ENCODE results near the gene ITPR1. TPM values are rescaled to one million over a fixed set of nuclear protein-coding genes. Genes with fewer than 3 reads are reported as not detected.

ITPR1 gene
- total RNA-seq, 1 donor from 2014 or later = 6.7 TPM

DNA sequence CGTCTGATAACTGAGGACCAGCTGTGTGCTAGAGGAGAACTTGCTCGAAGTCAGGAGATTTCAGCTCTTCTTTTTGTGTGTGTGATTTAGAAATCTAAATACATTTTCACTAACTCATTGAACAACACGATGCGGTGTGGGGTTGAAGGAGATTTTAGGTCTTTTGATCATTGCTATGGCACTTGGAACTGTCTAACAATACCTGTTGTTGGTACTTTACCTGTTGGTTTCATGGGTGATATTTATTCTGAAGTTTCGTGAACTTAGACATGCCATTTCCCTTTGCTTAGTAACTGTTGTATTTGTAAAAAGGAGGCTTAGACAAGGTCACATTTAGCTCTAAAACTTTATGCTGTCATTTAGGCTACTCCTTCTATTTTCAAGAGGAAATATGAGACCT is 99.9 kb downstream of the ITPR1 start:
- Histone ChIP-seq H3K4me3 (ENCODE audit: insufficient read depth, low read depth, low read length) (no peak overlapping the region), H3K79me2 (ENCODE audit: insufficient read depth, low read length) (no peaks in the 10 kb centered on the region), H3K4me2 (ENCODE audit: low read length) (no peak overlapping the region), H4K20me1 (ENCODE audit: insufficient read depth, low read length) (peaks cover 4% of the 10 kb centered on the region), H3K27ac (ENCODE audit: low read depth, low read length) (no peak overlapping the region), H3K27me3 (ENCODE audit: insufficient read depth, low read length) (no peaks in the 10 kb centered on the region), H3K4me1 (ENCODE audit: insufficient read depth, low read length) (peaks cover 5% of the 10 kb centered on the region), H3K9me3 (ENCODE audit: insufficient read depth, low read depth, low read length) (no peaks in the 10 kb centered on the region), H2AFZ (ENCODE audit: low read depth, low read length) (no peak overlapping the region), H3K9ac (ENCODE audit: low read length) (no peak overlapping the region), H3K36me3 (ENCODE audit: insufficient read depth, low read length) (no peaks in the 10 kb centered on the region)
- peaks cover 8% of the 10 kb centered on the region for H3K4me1 Mint-ChIP-seq (ENCODE audit: low read depth, unreplicated experiment)
- peaks cover 2% of the 10 kb centered on the region for H3K36me3 Mint-ChIP-seq (ENCODE audit: low read depth, unreplicated experiment)
- no peak overlapping the region for H3K27ac Mint-ChIP-seq (ENCODE audit: unreplicated experiment)
- FAIRE-seq = no peak
- peaks cover 6% of the 10 kb centered on the region for H3K9me3 Mint-ChIP-seq (ENCODE audit: unreplicated experiment)
- no peak for DNase-seq (ENCODE audit: low read depth)
- peaks cover 2% of the 10 kb centered on the region for H3K27me3 Mint-ChIP-seq (ENCODE audit: low read depth, unreplicated experiment)
- TF ChIP-seq, protein P1, sequence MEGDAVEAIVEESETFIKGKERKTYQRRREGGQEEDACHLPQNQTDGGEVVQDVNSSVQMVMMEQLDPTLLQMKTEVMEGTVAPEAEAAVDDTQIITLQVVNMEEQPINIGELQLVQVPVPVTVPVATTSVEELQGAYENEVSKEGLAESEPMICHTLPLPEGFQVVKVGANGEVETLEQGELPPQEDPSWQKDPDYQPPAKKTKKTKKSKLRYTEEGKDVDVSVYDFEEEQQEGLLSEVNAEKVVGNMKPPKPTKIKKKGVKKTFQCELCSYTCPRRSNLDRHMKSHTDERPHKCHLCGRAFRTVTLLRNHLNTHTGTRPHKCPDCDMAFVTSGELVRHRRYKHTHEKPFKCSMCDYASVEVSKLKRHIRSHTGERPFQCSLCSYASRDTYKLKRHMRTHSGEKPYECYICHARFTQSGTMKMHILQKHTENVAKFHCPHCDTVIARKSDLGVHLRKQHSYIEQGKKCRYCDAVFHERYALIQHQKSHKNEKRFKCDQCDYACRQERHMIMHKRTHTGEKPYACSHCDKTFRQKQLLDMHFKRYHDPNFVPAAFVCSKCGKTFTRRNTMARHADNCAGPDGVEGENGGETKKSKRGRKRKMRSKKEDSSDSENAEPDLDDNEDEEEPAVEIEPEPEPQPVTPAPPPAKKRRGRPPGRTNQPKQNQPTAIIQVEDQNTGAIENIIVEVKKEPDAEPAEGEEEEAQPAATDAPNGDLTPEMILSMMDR (IDR thresholded peaks at IDR 0.05; ENCODE audit: insufficient read depth, low read depth, low read length) = no peak
- no peak for TF ChIP-seq EZH2 (IDR thresholded peaks at IDR 0.05; ENCODE audit: insufficient read depth, low read length)
- H3K4me3 Mint-ChIP-seq (ENCODE audit: unreplicated experiment) = no peak overlapping the region

GRCh38 chr3:4595710-4596113 is 102.6 kb downstream of the ITPR1 start:
- no peak overlapping the region for H3K9ac ChIP-seq (ENCODE audit: low read length)
- H3K27ac Mint-ChIP-seq (ENCODE audit: unreplicated experiment) = no peak overlapping the region
- H3K27ac ChIP-seq (ENCODE audit: low read depth, low read length) = no peak overlapping the region
- no peak for FAIRE-seq
- no peaks in the 10 kb centered on the region for H3K9me3 ChIP-seq (ENCODE audit: insufficient read depth, low read depth, low read length)
- no peaks in the 10 kb centered on the region for H4K20me1 ChIP-seq (ENCODE audit: insufficient read depth, low read length)
- H3K4me2 ChIP-seq (ENCODE audit: low read length) = no peak overlapping the region
- H3K4me3 Mint-ChIP-seq (ENCODE audit: unreplicated experiment) = no peak overlapping the region
- TF ChIP-seq EZH2 (IDR thresholded peaks at IDR 0.05; ENCODE audit: insufficient read depth, low read length) = no peak
- TF ChIP-seq, protein P1 (IDR thresholded peaks at IDR 0.05; ENCODE audit: insufficient read depth, low read depth, low read length) = no peak
- H3K79me2 ChIP-seq (ENCODE audit: insufficient read depth, low read length) = no peaks in the 10 kb centered on the region
- no peak for DNase-seq (ENCODE audit: low read depth)
- H3K4me1 Mint-ChIP-seq (ENCODE audit: low read depth, unreplicated experiment) = no peaks in the 10 kb centered on the region
- H3K4me3 ChIP-seq (ENCODE audit: insufficient read depth, low read depth, low read length) = no peak overlapping the region
- no peaks in the 10 kb centered on the region for H3K36me3 ChIP-seq (ENCODE audit: insufficient read depth, low read length)
- H3K27me3 Mint-ChIP-seq (ENCODE audit: low read depth, unreplicated experiment) = peaks cover 2% of the 10 kb centered on the region
- peaks cover 4% of the 10 kb centered on the region for H3K9me3 Mint-ChIP-seq (ENCODE audit: unreplicated experiment)
- H3K4me1 ChIP-seq (ENCODE audit: insufficient read depth, low read length) = no peaks in the 10 kb centered on the region
- H3K27me3 ChIP-seq (ENCODE audit: insufficient read depth, low read length) = no peaks in the 10 kb centered on the region
- peaks cover 2% of the 10 kb centered on the region for H3K36me3 Mint-ChIP-seq (ENCODE audit: low read depth, unreplicated experiment)
- H2AFZ ChIP-seq (ENCODE audit: low read depth, low read length) = no peak overlapping the region

DNA sequence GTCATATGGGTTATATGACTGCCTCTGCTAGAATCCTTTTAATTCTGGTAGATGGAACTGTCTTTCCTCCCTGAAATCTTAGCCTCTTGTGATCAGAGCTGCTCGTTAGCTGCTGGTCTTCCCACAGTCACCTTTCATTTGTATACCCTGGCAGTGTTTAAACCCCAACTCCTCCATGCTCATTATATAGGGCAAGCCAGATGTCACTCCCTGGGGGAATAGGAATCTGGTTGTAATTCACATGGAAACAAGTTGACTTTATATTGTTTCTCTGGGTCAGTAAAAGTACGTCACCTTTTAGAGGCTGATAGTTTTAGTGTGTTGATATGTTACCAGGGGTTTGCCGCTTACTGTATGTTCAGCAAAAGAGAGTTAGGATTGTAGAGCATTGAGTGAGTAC is 103.5 kb downstream of the ITPR1 start:
- Mint-ChIP-seq H3K4me3 (ENCODE audit: unreplicated experiment) (no peak overlapping the region), H3K27me3 (ENCODE audit: low read depth, unreplicated experiment) (peaks cover 2% of the 10 kb centered on the region), H3K4me1 (ENCODE audit: low read depth, unreplicated experiment) (no peaks in the 10 kb centered on the region), H3K36me3 (ENCODE audit: low read depth, unreplicated experiment) (peaks cover 2% of the 10 kb centered on the region), H3K9me3 (ENCODE audit: unreplicated experiment) (peaks cover 2% of the 10 kb centered on the region), H3K27ac (ENCODE audit: unreplicated experiment) (no peak overlapping the region)
- H3K36me3 ChIP-seq (ENCODE audit: insufficient read depth, low read length) = no peaks in the 10 kb centered on the region
- no peak overlapping the region for H3K27ac ChIP-seq (ENCODE audit: low read depth, low read length)
- DNase-seq (ENCODE audit: low read depth) (no peak), FAIRE-seq (no peak)
- H2AFZ ChIP-seq (ENCODE audit: low read depth, low read length) = no peak overlapping the region
- no peaks in the 10 kb centered on the region for H3K79me2 ChIP-seq (ENCODE audit: insufficient read depth, low read length)
- no peaks in the 10 kb centered on the region for H3K9me3 ChIP-seq (ENCODE audit: insufficient read depth, low read depth, low read length)
- H3K4me1 ChIP-seq (ENCODE audit: insufficient read depth, low read length) = no peaks in the 10 kb centered on the region
- TF ChIP-seq, protein P1 (IDR thresholded peaks at IDR 0.05; ENCODE audit: insufficient read depth, low read depth, low read length) = no peak
- no peak for TF ChIP-seq EZH2 (IDR thresholded peaks at IDR 0.05; ENCODE audit: insufficient read depth, low read length)
- H4K20me1 ChIP-seq (ENCODE audit: insufficient read depth, low read length) = no peaks in the 10 kb centered on the region
- H3K4me3 ChIP-seq (ENCODE audit: insufficient read depth, low read depth, low read length) = no peak overlapping the region
- H3K9ac ChIP-seq (ENCODE audit: low read length) = no peak overlapping the region
- no peaks in the 10 kb centered on the region for H3K27me3 ChIP-seq (ENCODE audit: insufficient read depth, low read length)
- no peak overlapping the region for H3K4me2 ChIP-seq (ENCODE audit: low read length)
